ENCODE data around the gene UGT2B15.
"Not testable (repeated sequence)": the region's sequence is repeated elsewhere in the genome, so short reads cannot be mapped to it uniquely, and the experiment has no call there.

The UGT2B15 gene

GRCh38 chr4:68670479-68670939 lies at the start of gene UGT2B15:
UGT2B15 (minus strand) TSS chr4:68670652; CDS start chr4:68670618, 34 bp downstream.
- not testable (repeated sequence) for DNase-seq (ENCODE audit: low read depth)

DNA sequence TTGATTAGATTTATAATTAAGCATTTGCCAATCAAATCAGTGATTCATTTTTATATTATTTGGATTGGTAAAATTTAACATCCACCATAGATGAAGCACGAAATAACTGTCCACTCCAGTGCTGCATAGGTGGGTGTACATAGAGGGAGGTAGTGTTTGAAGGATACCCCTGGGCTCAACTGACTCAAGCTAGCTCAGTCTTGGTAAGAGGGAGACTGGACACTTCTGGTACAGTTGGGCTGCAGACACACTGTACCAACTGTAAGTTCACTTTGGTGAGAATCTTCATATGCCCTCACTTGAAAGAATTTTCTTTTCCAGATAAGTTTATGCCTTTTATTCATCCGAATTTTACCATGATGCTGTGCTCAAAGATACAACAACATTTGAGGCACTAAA lies 48.6 kb upstream of the UGT2B15 start:
- no peak for DNase-seq (ENCODE audit: low read depth)

- no peak for DNase-seq (ENCODE audit: low read depth)
These were observed 48.1 kb upstream of the UGT2B15 start for GRCh38 chr4:68718447-68719074.

- no peak for DNase-seq (ENCODE audit: low read depth)
These were observed 47.5 kb upstream of the UGT2B15 start for GRCh38 chr4:68717999-68718398.

GRCh38 chr4:68714400-68714799 lies 43.9 kb upstream of the UGT2B15 start:
- no peak for DNase-seq (ENCODE audit: low read depth)

DNA sequence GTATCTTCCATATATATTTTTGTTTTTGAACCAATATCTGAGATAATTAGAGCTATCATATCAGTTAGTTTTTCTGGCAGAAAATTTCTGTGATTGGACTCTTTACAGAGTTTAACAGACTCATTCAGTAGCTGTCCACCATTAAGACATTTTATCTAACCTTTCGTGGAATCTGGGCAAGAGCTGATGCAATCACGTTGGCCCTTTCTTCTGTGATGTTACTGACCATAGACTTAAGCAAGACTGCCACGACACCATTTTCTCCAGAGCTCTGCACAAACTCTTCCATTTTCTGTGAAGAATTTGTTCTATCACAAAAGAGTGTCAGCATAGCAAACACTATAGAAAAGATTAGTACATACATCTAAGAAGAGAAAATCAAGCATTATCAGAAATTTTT lies 41.8 kb upstream of the UGT2B15 start:
- DNase-seq (ENCODE audit: low read depth) = no peak

GRCh38 chr4:68708566-68708965 lies 38.1 kb upstream of the UGT2B15 start:
- no peak for DNase-seq (ENCODE audit: low read depth)

- DNase-seq (ENCODE audit: low read depth) = not testable (repeated sequence)
These were observed 32.7 kb upstream of the UGT2B15 start for GRCh38 chr4:68703168-68703567.

- no peak for DNase-seq (ENCODE audit: low read depth)
These were observed 29.7 kb upstream of the UGT2B15 start for GRCh38 chr4:68700152-68700551.

GRCh38 chr4:68693325-68694075 lies 23.0 kb upstream of the UGT2B15 start:
- DNase-seq (ENCODE audit: low read depth) = no peak

DNA sequence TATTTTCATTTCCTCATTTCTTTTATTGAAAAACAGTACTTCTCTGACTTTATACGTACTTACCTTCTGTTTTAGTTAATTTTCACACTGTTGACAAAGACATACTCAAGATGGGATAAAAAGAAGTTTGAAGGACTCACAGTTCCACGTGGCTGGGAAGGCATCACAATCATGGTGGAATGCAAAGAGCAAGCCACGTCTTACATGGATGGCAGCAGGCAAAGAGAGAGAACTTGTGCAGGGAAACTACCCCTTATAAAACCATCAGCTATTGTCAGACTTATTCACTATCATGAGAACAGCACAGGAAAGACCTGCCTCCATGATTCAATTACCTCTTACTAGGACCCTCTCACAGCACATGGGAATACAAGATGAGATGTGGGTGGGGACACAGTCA lies 20.7 kb upstream of the UGT2B15 start:
- DNase-seq (ENCODE audit: low read depth) = no peak

- DNase-seq (ENCODE audit: low read depth) = no peak
These were observed 12.6 kb upstream of the UGT2B15 start for GRCh38 chr4:68683034-68683433.

GRCh38 chr4:68681298-68681697 lies 10.8 kb upstream of the UGT2B15 start:
- DNase-seq (ENCODE audit: low read depth) = not testable (repeated sequence)

DNA sequence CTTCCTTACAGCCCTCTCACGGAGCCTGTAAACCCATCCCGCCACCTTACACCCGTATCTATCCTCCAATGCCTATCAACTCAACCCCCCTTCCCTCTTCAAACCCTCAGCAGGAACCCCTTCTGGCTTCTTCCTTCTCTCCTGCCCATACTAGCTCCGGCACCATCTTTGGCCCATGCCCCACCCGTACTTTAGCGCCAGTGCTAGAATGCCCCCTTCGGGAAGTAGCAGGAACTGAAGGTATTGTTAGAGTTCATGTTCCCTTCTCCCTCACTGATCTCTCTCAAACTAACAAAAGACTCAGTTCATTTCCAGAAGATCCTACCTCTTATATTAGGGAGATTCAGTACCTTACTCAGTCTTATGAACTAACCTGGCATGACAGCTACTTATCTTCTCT lies 2.7 kb upstream of the UGT2B15 start:
- no peak for DNase-seq (ENCODE audit: low read depth)

- DNase-seq (ENCODE audit: low read depth) = not testable (repeated sequence)
These were observed 765 bp upstream of the UGT2B15 start for GRCh38 chr4:68671217-68671616.

- DNase-seq (ENCODE audit: low read depth) = not testable (repeated sequence)
These were observed 1.8 kb downstream of the UGT2B15 start for GRCh38 chr4:68668537-68669163.

DNA sequence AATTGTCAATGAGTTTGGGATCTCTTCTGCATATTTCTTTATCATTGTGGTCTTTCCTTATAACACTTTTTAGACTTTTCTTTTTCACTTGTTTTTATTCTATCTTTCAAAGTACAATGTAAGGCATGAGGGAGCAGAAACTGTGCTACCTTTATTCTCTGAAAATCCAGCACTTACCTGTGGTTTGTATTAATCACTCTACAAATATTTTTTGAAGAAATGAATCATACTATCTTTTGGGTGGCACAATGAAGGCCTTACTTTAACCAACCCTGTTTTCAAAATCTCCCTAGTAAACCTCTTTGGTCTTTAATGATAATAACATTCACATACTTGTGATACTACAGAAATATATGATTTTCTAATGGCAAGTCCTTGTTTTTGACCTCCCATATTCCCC lies 2.9 kb downstream of the UGT2B15 start:
- not testable (repeated sequence) for DNase-seq (ENCODE audit: low read depth)

DNA sequence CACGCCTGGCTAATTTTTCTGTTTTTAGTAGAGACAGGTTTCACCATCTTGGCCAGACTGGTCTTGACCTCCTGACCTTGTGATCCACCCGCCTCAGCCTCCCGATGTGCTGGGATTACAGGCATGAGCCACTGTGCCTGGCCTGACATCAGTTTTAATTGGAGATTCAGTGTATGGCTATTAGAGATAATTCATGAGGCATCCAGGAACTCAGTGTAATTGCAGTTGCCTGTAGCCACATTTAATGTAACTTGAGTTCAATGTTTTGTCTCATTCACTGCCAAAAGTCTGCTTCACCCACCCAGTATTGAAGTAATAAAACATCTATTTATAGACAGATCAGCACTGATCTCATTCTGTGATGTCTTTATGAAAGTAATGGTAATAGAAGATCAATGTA lies 5.7 kb downstream of the UGT2B15 start:
- DNase-seq (ENCODE audit: low read depth) = not testable (repeated sequence)

GRCh38 chr4:68662836-68663574 lies 7.4 kb downstream of the UGT2B15 start:
- not testable (repeated sequence) for DNase-seq (ENCODE audit: low read depth)

DNA sequence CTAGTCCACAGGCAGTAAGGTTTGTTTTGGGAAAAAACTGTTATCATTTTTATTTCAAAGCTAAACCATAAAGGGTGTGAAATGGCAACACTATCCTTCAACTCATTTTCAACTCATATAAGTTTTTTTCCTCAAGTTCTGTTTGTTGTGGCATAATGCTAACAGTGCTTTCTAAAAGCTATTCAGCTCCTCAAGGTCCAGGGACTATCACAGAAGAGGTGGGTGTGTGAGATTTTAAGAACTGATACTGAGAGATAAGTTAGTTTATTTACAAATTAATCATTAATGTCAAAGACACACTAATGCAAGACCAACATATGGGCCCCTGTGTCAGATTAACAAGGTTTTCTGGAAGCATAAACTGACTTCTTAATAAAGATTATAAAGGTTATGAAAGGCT lies 11.8 kb downstream of the UGT2B15 start:
- DNase-seq (ENCODE audit: low read depth) = no peak

- not testable (repeated sequence) for DNase-seq (ENCODE audit: low read depth)
These were observed 13.3 kb downstream of the UGT2B15 start for GRCh38 chr4:68657022-68657594.

DNA sequence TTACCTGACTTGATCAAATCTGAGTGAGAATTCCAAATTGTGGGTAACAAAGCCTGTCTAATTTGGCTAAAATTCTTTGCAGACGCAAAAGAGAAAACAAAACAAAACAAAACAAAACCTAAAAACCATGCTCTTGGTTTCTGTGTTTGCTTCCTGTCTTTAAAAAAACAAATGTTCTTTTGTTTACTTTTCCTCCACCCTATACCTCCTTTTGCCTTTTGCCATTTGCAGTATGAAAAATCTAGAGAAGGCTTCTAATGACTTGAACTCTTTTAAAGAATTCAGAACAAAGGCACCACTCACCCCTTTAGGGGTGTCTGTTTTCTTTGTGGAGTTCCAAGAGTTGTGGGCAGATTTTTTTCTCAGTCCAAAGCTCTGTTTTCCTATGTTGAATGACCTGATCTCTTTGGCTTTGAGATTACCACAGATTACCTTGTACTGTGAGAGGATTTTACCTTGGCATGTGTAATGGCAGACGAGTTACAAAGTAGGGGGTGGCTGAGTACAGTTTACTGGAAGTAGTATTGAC lies 13.9 kb downstream of the UGT2B15 start:
- not testable (repeated sequence) for DNase-seq (ENCODE audit: low read depth)

Data from activated gamma-delta T cell treated with anti-CD3 and anti-CD28 coated beads, Interleukin-2, amount 50 U/mL, for 16 hours (primary cell).